ENCODE data around the gene FOXN3.

DNA sequence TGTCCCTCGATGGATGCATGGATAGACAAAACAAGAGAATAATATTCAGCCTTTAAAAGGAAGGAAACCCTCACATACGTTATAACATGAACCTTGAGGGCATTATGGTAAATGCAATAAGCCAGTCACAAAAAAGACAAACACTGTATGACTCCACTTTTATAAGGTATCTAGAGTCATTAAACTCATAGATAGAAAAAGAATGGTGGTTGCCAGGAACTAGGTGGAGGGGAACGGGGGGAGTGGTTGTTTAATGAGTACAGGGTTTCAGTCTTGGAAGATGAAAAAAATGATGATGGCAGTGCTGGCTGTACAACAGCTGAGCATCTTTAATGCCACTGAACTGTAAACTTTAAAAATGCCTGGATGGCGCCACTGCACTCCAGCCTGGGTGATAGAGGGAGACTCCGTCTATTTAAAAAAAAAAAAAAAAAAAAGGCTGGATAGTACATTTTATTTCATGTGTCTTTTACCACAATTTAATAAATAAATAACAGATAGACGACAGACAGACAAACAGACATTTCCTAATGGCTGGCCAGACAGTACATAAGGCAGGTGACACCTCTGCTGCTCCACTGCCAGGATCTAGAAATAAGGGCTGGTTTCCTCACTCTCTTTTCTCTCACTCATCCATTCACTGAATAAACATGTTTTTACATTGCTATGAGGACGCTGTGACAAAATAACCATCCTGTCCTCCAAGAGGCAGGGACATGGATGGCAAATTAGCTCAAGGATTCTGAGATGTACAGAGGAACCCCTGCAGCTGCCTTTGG is 118.8 kb downstream of the FOXN3 start:
- TF ChIP-seq, protein P1, sequence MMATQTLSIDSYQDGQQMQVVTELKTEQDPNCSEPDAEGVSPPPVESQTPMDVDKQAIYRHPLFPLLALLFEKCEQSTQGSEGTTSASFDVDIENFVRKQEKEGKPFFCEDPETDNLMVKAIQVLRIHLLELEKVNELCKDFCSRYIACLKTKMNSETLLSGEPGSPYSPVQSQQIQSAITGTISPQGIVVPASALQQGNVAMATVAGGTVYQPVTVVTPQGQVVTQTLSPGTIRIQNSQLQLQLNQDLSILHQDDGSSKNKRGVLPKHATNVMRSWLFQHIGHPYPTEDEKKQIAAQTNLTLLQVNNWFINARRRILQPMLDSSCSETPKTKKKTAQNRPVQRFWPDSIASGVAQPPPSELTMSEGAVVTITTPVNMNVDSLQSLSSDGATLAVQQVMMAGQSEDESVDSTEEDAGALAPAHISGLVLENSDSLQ (IDR thresholded peaks at IDR 0.05) = no peak
- TF ChIP-seq ELF4 (IDR thresholded peaks at IDR 0.05) (no peak), ARNT (IDR thresholded peaks at IDR 0.05) (no peak), CTBP1 (IDR thresholded peaks at IDR 0.05; ENCODE audit: borderline replicate concordance) (no peak), SP1 (IDR thresholded peaks at IDR 0.05) (no peak), NFRKB (IDR thresholded peaks at IDR 0.05) (no peak), LEF1 (IDR thresholded peaks at IDR 0.05; ENCODE audit: borderline replicate concordance) (no peak), SUZ12 (IDR thresholded peaks at IDR 0.05) (no peak)
